Lung (tissue), 12 donors: ENCODE data around the gene OPCML. TPM values are rescaled to one million over a fixed set of nuclear protein-coding genes. Genes with fewer than 3 reads are reported as not detected.

Experiments used
- ATAC-seq: fragments of 200-7000 bp; cut with Tn5 transposase; one replicate; pipeline ENCODE4 v1.9.1; 2020; ENCODE audit warnings: moderate number of reproducible peaks; ENCODE audit not compliant: insufficient read depth, low FRiP score
- DNase-seq, 3 donors: peaks; one replicate each; pipeline ENCODE4 v3.0.0-alpha.2; 2013 to 2017
- H3K27ac ChIP-seq, 2 donors: one replicate each; pipeline ENCODE4 v1.5.1; 2013; ENCODE audit warnings: mild to moderate bottlenecking in 2 of 2, moderate library complexity in 2 of 2, control low read depth in 1 of 2, inconsistent platforms in 1 of 2, low read depth in 1 of 2, low read length in 1 of 2
- H3K27me3 ChIP-seq, 3 donors: one replicate each; pipeline ENCODE4 v1.5.1; 2013; ENCODE audit warnings: low read length in 2 of 3; ENCODE audit not compliant: control insufficient read depth in 3 of 3, insufficient read depth in 3 of 3
- H3K36me3 ChIP-seq, 4 donors: one replicate each; pipeline ENCODE4 v1.5.1; 2013; ENCODE audit warnings: low read length in 4 of 4, mild to moderate bottlenecking in 1 of 4, moderate library complexity in 1 of 4; ENCODE audit not compliant: control insufficient read depth in 4 of 4, insufficient read depth in 4 of 4
- H3K4me1 ChIP-seq, 5 donors: one replicate each; pipeline ENCODE4 v1.5.1; 2013; ENCODE audit warnings: low read length in 5 of 5, mild to moderate bottlenecking in 2 of 5, moderate library complexity in 1 of 5; ENCODE audit not compliant: control insufficient read depth in 5 of 5, insufficient read depth in 5 of 5
- H3K4me3 ChIP-seq: one replicate; pipeline ENCODE4 v1.5.1; 2013; ENCODE audit warnings: mild to moderate bottlenecking, control low read depth, moderate library complexity
- H3K9ac ChIP-seq, 2 donors: one replicate each; pipeline ENCODE4 v1.5.1; 2013; ENCODE audit warnings: low read length in 2 of 2, control low read depth in 1 of 2; ENCODE audit not compliant: insufficient read depth in 1 of 2
- H3K9me3 ChIP-seq, 4 donors: one replicate each; pipeline ENCODE4 v1.5.1; 2013; ENCODE audit warnings: low read length in 3 of 4, mild to moderate bottlenecking in 1 of 4, moderate library complexity in 1 of 4; ENCODE audit not compliant: control insufficient read depth in 4 of 4, insufficient read depth in 3 of 4
- WGBS, 2 donors: extraction: QIAGEN DNeasy Blood & Tissue Kit; methylation state at CpG; one replicate each; pipeline ENCODE4 v1.1.7; 2013; 5-methylcytosine and 5-hydroxymethylcytosine counted together
- polyA plus RNA-seq, 2 donors: library from polyadenylated mRNA; stranded (reverse); fragments of 200-250 nt; gene quantifications; one replicate each; pipeline ENCODE4 v1.2.1, GENCODE V29; 2013
- total RNA-seq, 2 donors: library from RNA; depleted of rRNA in 1 of 2; stranded (reverse); fragments of >200 nt in 1 of 2; gene quantifications; one replicate each; pipeline ENCODE4 v1.2.1, GENCODE V29; 2014 to 2021
- TF ChIP-seq, protein P1 (sequence below): IDR thresholded peaks from 2 replicates; pipeline ENCODE4 v1.5.1; 2012; ENCODE audit warnings: mild to moderate bottlenecking; ENCODE audit errors: control extremely low read depth, extremely low read depth
- donor health status: control.
- donor health status: control.
- donor health status: Bipolar disorder and iron deficiency.
- donor health status: healthy.
- donor health status: DM: yes; HTN: yes; CAD: no.

OPCML gene
- total and polyA plus RNA-seq, 4 donors, result 0.49 to 0.74 TPM; not detected in 2

DNA sequence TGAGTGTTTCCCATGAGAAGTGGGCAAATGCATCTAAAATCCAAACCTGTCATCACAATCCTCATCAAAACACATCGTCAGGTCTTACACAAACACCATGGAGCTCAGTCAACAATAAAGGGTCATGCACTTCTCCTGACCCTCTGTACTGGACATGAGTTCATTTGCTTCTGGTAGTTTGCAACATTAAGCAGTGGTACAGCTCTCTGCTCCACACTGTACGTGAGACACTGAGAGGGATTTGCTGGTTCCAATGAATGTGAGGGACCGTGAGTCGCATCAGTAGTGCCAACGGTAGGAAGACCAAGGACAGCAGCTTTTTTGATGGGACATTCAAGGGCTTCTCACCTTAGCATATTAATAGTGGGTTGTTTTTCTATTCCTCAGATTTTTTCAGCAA, 752.3 kb downstream of the OPCML start:
- no peak overlapping the region for H3K9ac ChIP-seq
- no peak overlapping the region for H3K27ac ChIP-seq
- no peaks in the 10 kb centered on the region for H3K27me3 ChIP-seq
- TF ChIP-seq, protein P1, sequence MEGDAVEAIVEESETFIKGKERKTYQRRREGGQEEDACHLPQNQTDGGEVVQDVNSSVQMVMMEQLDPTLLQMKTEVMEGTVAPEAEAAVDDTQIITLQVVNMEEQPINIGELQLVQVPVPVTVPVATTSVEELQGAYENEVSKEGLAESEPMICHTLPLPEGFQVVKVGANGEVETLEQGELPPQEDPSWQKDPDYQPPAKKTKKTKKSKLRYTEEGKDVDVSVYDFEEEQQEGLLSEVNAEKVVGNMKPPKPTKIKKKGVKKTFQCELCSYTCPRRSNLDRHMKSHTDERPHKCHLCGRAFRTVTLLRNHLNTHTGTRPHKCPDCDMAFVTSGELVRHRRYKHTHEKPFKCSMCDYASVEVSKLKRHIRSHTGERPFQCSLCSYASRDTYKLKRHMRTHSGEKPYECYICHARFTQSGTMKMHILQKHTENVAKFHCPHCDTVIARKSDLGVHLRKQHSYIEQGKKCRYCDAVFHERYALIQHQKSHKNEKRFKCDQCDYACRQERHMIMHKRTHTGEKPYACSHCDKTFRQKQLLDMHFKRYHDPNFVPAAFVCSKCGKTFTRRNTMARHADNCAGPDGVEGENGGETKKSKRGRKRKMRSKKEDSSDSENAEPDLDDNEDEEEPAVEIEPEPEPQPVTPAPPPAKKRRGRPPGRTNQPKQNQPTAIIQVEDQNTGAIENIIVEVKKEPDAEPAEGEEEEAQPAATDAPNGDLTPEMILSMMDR, result no peak
- no peaks in the 10 kb centered on the region for H3K36me3 ChIP-seq
- WGBS, 2 donors, result 74 to 75% methylated on average over 5 of the region's 5 CpGs
- peaks cover 0 to 1% (median 0%) of the 10 kb centered on the region in 4 donors for H3K9me3 ChIP-seq
- ATAC-seq (no peak), DNase-seq (peak in 2 of 3 donors; percentile 37 to 53)
- H3K4me3 ChIP-seq, result no peak overlapping the region
- peaks cover 0 to 13% (median 6%) of the 10 kb centered on the region in 5 donors for H3K4me1 ChIP-seq

DNA sequence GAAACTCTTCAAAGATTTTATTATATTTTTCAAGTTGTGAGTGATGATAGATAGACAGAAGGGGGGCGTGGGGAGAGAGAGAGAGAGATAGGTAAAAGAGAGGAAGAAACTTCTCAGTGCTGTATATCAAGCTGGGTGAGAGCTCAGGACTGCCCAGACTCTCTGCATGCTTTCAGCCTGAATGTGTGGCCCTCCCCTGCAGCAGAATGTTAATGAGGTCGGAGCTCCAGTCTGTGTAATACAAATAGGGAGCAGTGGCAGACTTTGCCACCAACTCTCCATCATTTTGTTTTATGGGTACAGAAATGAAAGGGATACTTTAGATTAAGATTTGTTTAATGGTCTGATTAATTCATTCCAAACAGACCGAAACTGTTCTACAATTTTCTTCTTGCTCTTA, 752.8 kb downstream of the OPCML start:
- Histone ChIP-seq H3K27me3 (no peaks in the 10 kb centered on the region), H3K36me3 (no peaks in the 10 kb centered on the region), H3K9me3 (peaks cover 0 to 1% (median 0%) of the 10 kb centered on the region in 4 donors), H3K4me1 (peaks cover 0 to 13% (median 6%) of the 10 kb centered on the region in 5 donors), H3K4me3 (no peak overlapping the region), H3K9ac (no peak overlapping the region), H3K27ac (no peak overlapping the region)
- no peak for ATAC-seq
- 70 to 77% methylated on average over 2 of the region's 3 CpGs for WGBS, 2 donors
- TF ChIP-seq, protein P1, result no peak
- peak in 2 of 3 donors; percentile 13 to 21 for DNase-seq

DNA sequence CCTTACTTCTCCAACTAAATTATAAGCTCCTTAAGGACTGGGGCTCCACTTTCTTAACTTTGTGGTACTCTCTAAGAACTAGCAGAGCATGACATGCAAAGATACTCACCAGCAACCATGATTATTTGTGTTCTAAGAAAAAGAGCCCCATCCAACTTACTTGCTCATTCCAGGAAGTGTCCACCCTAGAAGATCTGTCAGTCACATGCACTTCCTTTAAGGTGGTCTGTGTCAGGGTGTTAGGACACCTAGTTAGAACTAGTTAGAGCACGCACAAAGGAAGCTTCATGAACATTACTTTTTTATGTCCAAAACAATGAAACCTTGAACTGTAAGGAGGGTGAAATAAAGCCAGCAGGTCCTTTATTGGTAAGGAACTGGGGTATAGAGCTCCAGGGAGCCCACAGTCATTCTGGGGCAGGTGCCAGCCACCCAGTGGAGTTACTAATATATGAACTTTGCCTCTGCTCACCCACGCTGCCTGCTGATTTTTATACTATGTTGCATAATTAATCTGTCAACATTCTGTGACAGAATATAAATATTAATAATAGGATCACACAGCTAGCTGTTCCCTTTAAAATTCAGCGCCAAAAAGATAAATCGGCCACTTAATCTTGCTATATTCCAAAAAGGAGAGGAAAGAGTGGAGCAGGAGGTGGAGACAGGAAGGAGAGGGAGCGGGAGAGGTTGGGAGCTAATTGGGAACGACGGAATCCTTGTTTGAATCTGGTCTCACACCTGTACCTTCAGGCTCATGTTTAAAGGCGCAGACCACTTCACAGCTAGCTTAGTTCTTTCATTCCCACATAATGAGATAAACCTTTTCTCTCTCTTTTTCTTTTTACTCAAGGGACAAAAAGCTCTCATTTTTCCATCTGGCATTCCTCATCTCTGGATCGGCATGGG, 755.0 kb downstream of the OPCML start:
- H3K27ac ChIP-seq, result no peak overlapping the region
- peaks cover 0 to 1% (median 0%) of the 10 kb centered on the region in 4 donors for H3K9me3 ChIP-seq
- TF ChIP-seq, protein P1, result no peak
- 69 to 70% methylated on average over 9 of the region's 9 CpGs for WGBS, 2 donors
- no peak overlapping the region for H3K9ac ChIP-seq
- ATAC-seq (no peak), DNase-seq (no peak)
- no peaks in the 10 kb centered on the region for H3K27me3 ChIP-seq
- H3K4me1 ChIP-seq, result peaks cover 0 to 13% (median 8%) of the 10 kb centered on the region in 5 donors
- H3K36me3 ChIP-seq, result no peaks in the 10 kb centered on the region
- no peak overlapping the region for H3K4me3 ChIP-seq
